Tibial artery (tissue), 4 donors: ENCODE results near the gene GABBR2.

Experiments
- DNase-seq, 2 donors: peaks; one replicate each; pipeline ENCODE4 v3.0.0-alpha.2; 2019
- H3K27ac ChIP-seq, 2 donors: fragments of 200-600 bp; sonication (generic) in 1 of 2; 1 replicate in 1 of 2; 2 replicates in 1 of 2; pipeline ENCODE4 v1.5.1; 2018 to 2019; ENCODE audit warnings: mild to moderate bottlenecking in 1 of 2
- H3K27me3 ChIP-seq, 2 donors: fragments of 200-600 bp; sonication (generic) in 1 of 2; one replicate each; pipeline versions ENCODE4 v1.5.1 to v1.6.0; 2016 to 2019
- H3K36me3 ChIP-seq, 3 donors: fragments of 200-600 bp; sonication (generic) in 2 of 3; one replicate each; pipeline ENCODE4 v1.5.1; 2016 to 2019; ENCODE audit warnings: mild to moderate bottlenecking in 2 of 3
- H3K4me1 ChIP-seq, 4 donors: fragments of 200-600 bp; sonication (generic) in 2 of 4; 1 replicate in 3 of 4; 2 replicates in 1 of 4; pipeline ENCODE4 v1.5.1; 2016 to 2019
- H3K4me3 ChIP-seq, 2 donors: fragments of 200-600 bp; sonication (generic) in 1 of 2; 1 replicate in 1 of 2; 2 replicates in 1 of 2; pipeline ENCODE4 v1.5.1; 2018 to 2019; ENCODE audit warnings: mild to moderate bottlenecking in 2 of 2
- H3K9me3 ChIP-seq, 3 donors: fragments of 200-600 bp; sonication (generic) in 1 of 3; one replicate each; pipeline ENCODE4 v1.5.1; 2016 to 2019
- CTCF ChIP-seq, 2 experiments: fragments of 200-600 bp in 1 of 2; fragments of 450-650 bp in 1 of 2; IDR thresholded peaks; one replicate each; pipeline ENCODE4 v1.5.1; 2017 to 2019; ENCODE audit warnings: antibody characterized with exemption in 2 of 2, mild to moderate bottlenecking in 1 of 2, moderate library complexity in 1 of 2
- intact Hi-C: fragments of 100-400 bp; cut with DNase I; formaldehyde crosslinking; loops from one replicate; pipeline ENCODE4 v1.15.0; 2023; ENCODE audit warnings: low total_unique reads

GABBR2 gene

GRCh38 chr9:98727428-98727827 lies 18.7 kb upstream of the GABBR2 start:
- Histone ChIP-seq H3K4me1 (no peaks in the 10 kb centered on the region), H3K27ac (no peak overlapping the region), H3K36me3 (no peaks in the 10 kb centered on the region), H3K9me3 (peaks cover 0 to 10% (median 7%) of the 10 kb centered on the region in 3 donors), H3K4me3 (no peak overlapping the region), H3K27me3 (peaks cover 0 to 26% of the 10 kb centered on the region in 2 donors)
- intact Hi-C loops: no loop called here
- no peak for TF ChIP-seq CTCF (IDR thresholded peaks at IDR 0.05)
- no peak for DNase-seq

- Histone ChIP-seq H3K9me3 (peaks cover 0 to 10% (median 7%) of the 10 kb centered on the region in 3 donors), H3K27ac (no peak overlapping the region), H3K4me1 (no peaks in the 10 kb centered on the region), H3K36me3 (no peaks in the 10 kb centered on the region), H3K27me3 (peaks cover 0 to 26% of the 10 kb centered on the region in 2 donors), H3K4me3 (no peak overlapping the region)
- TF ChIP-seq CTCF (IDR thresholded peaks at IDR 0.05): no peak
- intact Hi-C loops: no loop called here
- DNase-seq: peak in 1 of 2 donors; percentile 37
These were observed 18.0 kb upstream of the GABBR2 start for GRCh38 chr9:98726735-98727134.

DNA sequence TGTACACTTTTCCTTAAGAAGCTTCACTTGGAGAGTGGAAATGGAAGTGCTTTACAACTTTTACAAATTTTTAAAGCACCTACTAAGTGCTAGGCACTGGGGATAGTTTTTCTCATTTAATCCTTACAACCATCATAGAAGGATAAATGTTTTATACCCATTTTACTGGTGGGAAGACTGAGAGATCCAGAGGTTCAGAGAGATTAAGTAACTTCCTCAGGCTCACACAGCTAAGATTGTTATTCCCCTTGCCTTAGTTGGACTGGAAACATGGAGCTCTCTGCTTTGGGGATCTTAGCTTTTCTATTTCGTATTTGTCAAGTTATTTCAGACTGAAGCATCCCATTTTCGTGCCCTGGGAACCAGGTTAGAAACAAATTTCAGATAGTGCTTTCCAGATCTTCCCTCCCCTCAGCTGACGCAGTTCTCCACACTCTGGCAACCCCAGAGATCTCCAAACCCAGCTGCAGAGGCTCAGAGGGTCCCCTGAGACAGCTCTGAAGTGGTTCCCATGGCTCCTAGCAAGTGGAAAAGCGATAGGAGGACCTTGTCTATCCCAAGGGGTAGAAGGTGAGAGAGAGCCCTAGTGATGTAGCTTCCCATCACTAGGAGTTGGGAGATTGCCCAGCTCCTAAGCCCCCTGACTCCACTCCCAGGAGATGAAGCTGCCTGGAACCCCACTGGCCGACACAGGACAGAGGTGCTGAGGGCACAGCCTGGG lies 16.2 kb upstream of the GABBR2 start:
- H3K27ac ChIP-seq: no peak overlapping the region

GRCh38 chr9:98721643-98722042 lies 12.9 kb upstream of the GABBR2 start:
- peaks cover 0 to 10% (median 7%) of the 10 kb centered on the region in 3 donors for H3K9me3 ChIP-seq
- no peaks in the 10 kb centered on the region for H3K4me1 ChIP-seq
- TF ChIP-seq CTCF (IDR thresholded peaks at IDR 0.05): no peak
- peaks cover 0 to 26% of the 10 kb centered on the region in 2 donors for H3K27me3 ChIP-seq
- DNase-seq: no peak
- H3K36me3 ChIP-seq: no peaks in the 10 kb centered on the region
- no peak overlapping the region for H3K4me3 ChIP-seq
- intact Hi-C loops: no loop called here
- no peak overlapping the region for H3K27ac ChIP-seq

More for the DNA sequence above, 16.2 kb upstream of the GABBR2 start:
- no peak for TF ChIP-seq CTCF (IDR thresholded peaks at IDR 0.05)
- DNase-seq: no peak
- Histone ChIP-seq H3K27me3 (peaks cover 0 to 26% of the 10 kb centered on the region in 2 donors), H3K36me3 (no peaks in the 10 kb centered on the region), H3K4me1 (no peaks in the 10 kb centered on the region), H3K4me3 (no peak overlapping the region), H3K9me3 (peaks cover 0 to 10% (median 7%) of the 10 kb centered on the region in 3 donors)
- intact Hi-C loops: no loop called here

DNA sequence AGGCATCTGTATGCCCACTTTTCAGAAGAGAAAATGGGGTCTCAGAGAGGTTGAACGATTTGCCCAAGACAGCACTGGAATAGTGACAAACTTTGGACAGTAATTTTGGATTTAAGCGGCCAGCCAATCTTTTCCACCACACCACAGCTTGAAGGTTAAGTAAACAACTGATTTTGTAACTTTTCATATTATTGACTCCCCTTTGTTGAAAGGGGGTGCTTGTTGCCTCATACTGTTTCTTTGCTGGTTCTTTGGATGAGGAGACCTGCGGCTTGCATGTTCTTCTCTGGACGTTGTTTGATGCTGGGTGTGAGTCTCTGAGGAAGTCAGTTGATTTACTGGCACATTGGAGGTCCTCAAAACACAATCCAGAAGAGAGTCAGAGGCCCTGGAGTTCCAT lies 11.7 kb upstream of the GABBR2 start:
- intact Hi-C loops: no loop called here
- H3K4me3 ChIP-seq: no peak overlapping the region
- H3K4me1 ChIP-seq: no peaks in the 10 kb centered on the region
- H3K27ac ChIP-seq: no peak overlapping the region
- no peaks in the 10 kb centered on the region for H3K36me3 ChIP-seq
- DNase-seq: no peak
- H3K9me3 ChIP-seq: peaks cover 0 to 10% (median 7%) of the 10 kb centered on the region in 3 donors
- no peak for TF ChIP-seq CTCF (IDR thresholded peaks at IDR 0.05)
- H3K27me3 ChIP-seq: peaks cover 0 to 23% of the 10 kb centered on the region in 2 donors
